ENCODE measurements around the gene GABRB1. TPM values are rescaled to one million over a fixed set of nuclear protein-coding genes. Genes with fewer than 3 reads are reported as not detected.
"Not testable (repeated sequence)": the region's sequence is repeated elsewhere in the genome, so short reads cannot be mapped to it uniquely, and the experiment has no call there.

The GABRB1 gene
- total and polyA plus RNA-seq, 8 donors: 0.16 TPM; not detected in 7

- Histone ChIP-seq H3K9me3 (no peaks in the 10 kb centered on the region), H3K4me1 (no peaks in the 10 kb centered on the region), H3K27me3 (no peaks in the 10 kb centered on the region), H3K36me3 (no peaks in the 10 kb centered on the region), H3K4me3 (no peak overlapping the region), H3K27ac (no peak overlapping the region)
- ATAC-seq: no peak
- no peak for DNase-seq
- intact Hi-C loops (cut with DNase I): no loop called here
- FAIRE-seq: no peak
- no peak for TF ChIP-seq CTCF (IDR thresholded peaks at IDR 0.05)
- 80 to 91% methylated on average over 1 of the region's 1 CpG for WGBS, 2 donors
These were observed 343.1 kb downstream of the GABRB1 start for GRCh38 chr4:47374477-47374876.

GRCh38 chr4:47378021-47378530 is 346.7 kb downstream of the GABRB1 start:
- H3K27me3 ChIP-seq, FAIRE-seq: not testable (repeated sequence)

GRCh38 chr4:47381172-47381571 is 349.8 kb downstream of the GABRB1 start:
- FAIRE-seq: no peak
- H3K4me3 ChIP-seq: no peak overlapping the region
- no peak overlapping the region for H3K27ac ChIP-seq
- 65 to 88% methylated on average over 3 of the region's 3 CpGs for WGBS, 2 donors
- peaks cover 0 to 4% (median 2%) of the 10 kb centered on the region in 4 donors for H3K27me3 ChIP-seq
- no peaks in the 10 kb centered on the region for H3K36me3 ChIP-seq
- TF ChIP-seq CTCF (IDR thresholded peaks at IDR 0.05): no peak
- no peaks in the 10 kb centered on the region for H3K9me3 ChIP-seq
- DNase-seq: no peak
- no peaks in the 10 kb centered on the region for H3K4me1 ChIP-seq
- intact Hi-C loops (cut with DNase I): no loop called here
- ATAC-seq: no peak

More at GRCh38 chr4:47378021-47378530, 346.7 kb downstream of the GABRB1 start:
- ATAC-seq; H3K36me3 ChIP-seq; H3K4me3 ChIP-seq; H3K9me3 ChIP-seq; intact Hi-C loops (cut with DNase I); H3K27ac ChIP-seq; H3K4me1 ChIP-seq: not testable (repeated sequence)
- WGBS, 2 donors: 91 to 94% methylated on average over 37 of the region's 37 CpGs
- DNase-seq: peak in 1 of 6 donors; percentile 63

GRCh38 chr4:47382846-47383360 is 351.5 kb downstream of the GABRB1 start:
- Histone ChIP-seq H3K36me3 (no peaks in the 10 kb centered on the region), H3K27me3 (peaks cover 0 to 4% (median 2%) of the 10 kb centered on the region in 4 donors), H3K4me1 (no peaks in the 10 kb centered on the region), H3K4me3 (no peak overlapping the region), H3K27ac (no peak overlapping the region), H3K9me3 (no peaks in the 10 kb centered on the region)
- DNase-seq (no peak), FAIRE-seq (no peak), ATAC-seq (no peak)
- TF ChIP-seq CTCF (IDR thresholded peaks at IDR 0.05): no peak
- 10 to 14% methylated on average over 2 of the region's 2 CpGs for WGBS, 2 donors
- intact Hi-C loops (cut with DNase I): no loop called here

GRCh38 chr4:47383829-47384427 is 352.6 kb downstream of the GABRB1 start:
- Histone ChIP-seq H3K4me3 (no peak overlapping the region), H3K36me3 (no peaks in the 10 kb centered on the region), H3K27ac (no peak overlapping the region), H3K27me3 (peaks cover 0 to 4% (median 2%) of the 10 kb centered on the region in 4 donors), H3K9me3 (no peaks in the 10 kb centered on the region), H3K4me1 (no peaks in the 10 kb centered on the region)
- 1 to 3% methylated on average over 4 of the region's 4 CpGs for WGBS, 2 donors
- peak in 2 of 4 donors; percentile 14 to 34 for TF ChIP-seq CTCF (IDR thresholded peaks at IDR 0.05)
- ATAC-seq: peak in 3 of 4 donors; percentile 51 to 73 (median 53)
- no peak for DNase-seq
- FAIRE-seq: peak; percentile 96
- intact Hi-C loops (cut with DNase I): no loop called here
